Urinary bladder (tissue), 4 donors: ENCODE measurements around the gene FBXO30. TPM values are rescaled to one million over a fixed set of nuclear protein-coding genes. Genes with fewer than 3 reads are reported as not detected.

Source experiments
- DNase-seq: peaks from one replicate; pipeline ENCODE4 v3.0.0-alpha.2; 2015; ENCODE audit errors: extremely low spot score
- H3K27ac ChIP-seq: one replicate; pipeline ENCODE4 v1.5.1; 2013; ENCODE audit warnings: low read depth, mild to moderate bottlenecking, moderate library complexity
- H3K36me3 ChIP-seq: one replicate; pipeline ENCODE4 v1.6.1; 2013; ENCODE audit warnings: mild to moderate bottlenecking, moderate library complexity; ENCODE audit not compliant: insufficient read depth
- H3K4me1 ChIP-seq: one replicate; pipeline ENCODE4 v1.6.1; 2013; ENCODE audit warnings: mild to moderate bottlenecking, moderate library complexity; ENCODE audit not compliant: insufficient read depth
- H3K4me3 ChIP-seq: one replicate; pipeline ENCODE4 v1.5.1; 2013; ENCODE audit warnings: low read depth, low read length
- WGBS: extraction: QIAGEN DNeasy Blood & Tissue Kit; methylation state at CpG from one replicate; pipeline ENCODE4 v1.1.7; 2013; 5-methylcytosine and 5-hydroxymethylcytosine counted together
- polyA plus RNA-seq: library from polyadenylated mRNA; stranded (reverse); fragments of 200-250 nt; gene quantifications from one replicate; pipeline ENCODE4 v1.2.3, GENCODE V29; 2013
- total RNA-seq: library from RNA; depleted of rRNA; stranded (reverse); fragments of >200 nt; gene quantifications from one replicate; pipeline ENCODE4 v1.2.3, GENCODE V29; 2014
- donor health status: healthy with polysubstance abuse.
- donor health status: healthy.

The FBXO30 gene
- total and polyA plus RNA-seq, 2 donors, result 11.5 to 31.7 TPM

- DNase-seq, result no peak
- Histone ChIP-seq H3K4me1 (no peaks in the 10 kb centered on the region), H3K27ac (no peak overlapping the region), H3K36me3 (no peaks in the 10 kb centered on the region), H3K4me3 (no peak overlapping the region)
- 84% methylated on average over 2 of the region's 2 CpGs for WGBS
Observed at GRCh38 chr6:145836170-145836569, 21.6 kb upstream of the FBXO30 start.

GRCh38 chr6:145830612-145831011 is 16.0 kb upstream of the FBXO30 start:
- no peak overlapping the region for H3K4me3 ChIP-seq
- no peak for DNase-seq
- no peaks in the 10 kb centered on the region for H3K36me3 ChIP-seq
- no peak overlapping the region for H3K27ac ChIP-seq
- H3K4me1 ChIP-seq, result no peaks in the 10 kb centered on the region

GRCh38 chr6:145829950-145830349 is 15.4 kb upstream of the FBXO30 start:
- no peaks in the 10 kb centered on the region for H3K36me3 ChIP-seq
- no peak overlapping the region for H3K4me3 ChIP-seq
- H3K4me1 ChIP-seq, result no peaks in the 10 kb centered on the region
- 72% methylated on average over 2 of the region's 2 CpGs for WGBS
- H3K27ac ChIP-seq, result no peak overlapping the region
- DNase-seq, result no peak

GRCh38 chr6:145829102-145829501 is 14.5 kb upstream of the FBXO30 start:
- H3K4me3 ChIP-seq, result no peak overlapping the region
- H3K27ac ChIP-seq, result no peak overlapping the region
- no peaks in the 10 kb centered on the region for H3K36me3 ChIP-seq
- 73% methylated on average over 2 of the region's 2 CpGs for WGBS
- no peak for DNase-seq
- no peaks in the 10 kb centered on the region for H3K4me1 ChIP-seq

- WGBS, result 96% methylated on average over 3 of the region's 3 CpGs
- H3K4me1 ChIP-seq, result no peaks in the 10 kb centered on the region
- no peak for DNase-seq
- no peak overlapping the region for H3K4me3 ChIP-seq
- H3K27ac ChIP-seq, result no peak overlapping the region
- H3K36me3 ChIP-seq, result no peaks in the 10 kb centered on the region
Observed at GRCh38 chr6:145824344-145824743, 9.7 kb upstream of the FBXO30 start.

GRCh38 chr6:145823328-145823944 is 8.8 kb upstream of the FBXO30 start:
- H3K4me1 ChIP-seq, result no peaks in the 10 kb centered on the region
- no peaks in the 10 kb centered on the region for H3K36me3 ChIP-seq
- no peak overlapping the region for H3K27ac ChIP-seq
- DNase-seq, result no peak
- no peak overlapping the region for H3K4me3 ChIP-seq
- 46% methylated on average over 1 of the region's 1 CpG for WGBS

- Histone ChIP-seq H3K36me3 (no peaks in the 10 kb centered on the region), H3K27ac (no peak overlapping the region), H3K4me3 (no peak overlapping the region), H3K4me1 (no peaks in the 10 kb centered on the region)
- 85% methylated on average over 2 of the region's 2 CpGs for WGBS
- DNase-seq, result no peak
Observed at GRCh38 chr6:145822456-145822855, 7.9 kb upstream of the FBXO30 start.

- Histone ChIP-seq H3K4me1 (no peaks in the 10 kb centered on the region), H3K27ac (no peak overlapping the region), H3K36me3 (no peaks in the 10 kb centered on the region), H3K4me3 (no peak overlapping the region)
- 98% methylated on average over 1 of the region's 1 CpG for WGBS
- DNase-seq, result no peak
Observed at GRCh38 chr6:145819994-145820393, 5.4 kb upstream of the FBXO30 start.

GRCh38 chr6:145818796-145819195 is 4.2 kb upstream of the FBXO30 start:
- no peak overlapping the region for H3K27ac ChIP-seq
- no peak for DNase-seq
- 92% methylated on average over 2 of the region's 2 CpGs for WGBS
- no peaks in the 10 kb centered on the region for H3K4me1 ChIP-seq
- no peaks in the 10 kb centered on the region for H3K36me3 ChIP-seq
- no peak overlapping the region for H3K4me3 ChIP-seq

- Histone ChIP-seq H3K36me3 (no peaks in the 10 kb centered on the region), H3K4me1 (no peaks in the 10 kb centered on the region), H3K27ac (no peak overlapping the region), H3K4me3 (no peak overlapping the region)
- 90% methylated on average over 8 of the region's 8 CpGs for WGBS
- DNase-seq, result no peak
Observed at GRCh38 chr6:145816392-145816791, 1.8 kb upstream of the FBXO30 start.

GRCh38 chr6:145815309-145816274 is 997 bp upstream of the FBXO30 start:
- 6% methylated on average over 25 of the region's 25 CpGs for WGBS
- Histone ChIP-seq H3K4me1 (no peaks in the 10 kb centered on the region), H3K36me3 (no peaks in the 10 kb centered on the region), H3K4me3 (peak overlapping the region; percentile 93), H3K27ac (peak overlapping the region; percentile 95)
- DNase-seq, result no peak

- H3K4me1 ChIP-seq, result no peaks in the 10 kb centered on the region
- WGBS, result under 1% methylated on average over 33 of the region's 33 CpGs
- peak; percentile 36 for DNase-seq
- H3K4me3 ChIP-seq, result peak overlapping the region; percentile 93
- H3K27ac ChIP-seq, result peak overlapping the region; percentile 95
- H3K36me3 ChIP-seq, result no peaks in the 10 kb centered on the region
Observed at GRCh38 chr6:145814035-145814500, 527 bp downstream of the FBXO30 start.

GRCh38 chr6:145813285-145814034 is 1.1 kb downstream of the FBXO30 start:
- peak; percentile 17 for DNase-seq
- H3K4me3 ChIP-seq, result peak overlapping the region; percentile 93
- H3K36me3 ChIP-seq, result no peaks in the 10 kb centered on the region
- H3K4me1 ChIP-seq, result no peaks in the 10 kb centered on the region
- no peak overlapping the region for H3K27ac ChIP-seq
- WGBS, result 7% methylated on average over 12 of the region's 12 CpGs
